Bronchial epithelial cell (primary cell): ENCODE data around the gene ZSCAN5C. TPM values are rescaled to one million over a fixed set of nuclear protein-coding genes. Genes with fewer than 3 reads are reported as not detected.
"Not testable (repeated sequence)": the region's sequence is repeated elsewhere in the genome, so short reads cannot be mapped to it uniquely, and the experiment has no call there.

ENCODE experiments used
- DNase-seq: peaks from one replicate; pipeline ENCODE4 v3.0.0-alpha.2; 2010; ENCODE audit warnings: low read depth
- FAIRE-seq: peaks from 2 replicates; lab custom pipeline; 2011; peaks lifted over from hg19 to GRCh38; lab: Jason Lieb, UNC
- H3K27me3 ChIP-seq: 2 replicates; pipeline ENCODE4 v1.5.1; 2011; ENCODE audit warnings: low read length; ENCODE audit not compliant: control insufficient read depth, insufficient read depth
- H3K36me3 ChIP-seq: 2 replicates; pipeline ENCODE4 v1.5.1; 2011; ENCODE audit warnings: low read length; ENCODE audit not compliant: control insufficient read depth, insufficient read depth
- H3K4me3 ChIP-seq: 2 replicates; pipeline ENCODE4 v1.5.1; 2011; ENCODE audit warnings: mild to moderate bottlenecking, low read depth, low read length, control low read depth
- CTCF ChIP-seq: IDR thresholded peaks from 2 replicates; pipeline ENCODE4 v1.5.1; 2011; ENCODE audit warnings: mild to moderate bottlenecking, moderate library complexity, low read length, control low read depth, inconsistent platforms; ENCODE audit not compliant: insufficient read depth, severe bottlenecking
- total RNA-seq: library from RNA; depleted of rRNA; stranded (reverse); fragments of >200 nt; gene quantifications from 2 replicates; pipeline ENCODE4 v1.2.1, GENCODE V29; 2014

Gene ZSCAN5C
- total RNA-seq, 1 donor from 2014 or later: not detected

DNA sequence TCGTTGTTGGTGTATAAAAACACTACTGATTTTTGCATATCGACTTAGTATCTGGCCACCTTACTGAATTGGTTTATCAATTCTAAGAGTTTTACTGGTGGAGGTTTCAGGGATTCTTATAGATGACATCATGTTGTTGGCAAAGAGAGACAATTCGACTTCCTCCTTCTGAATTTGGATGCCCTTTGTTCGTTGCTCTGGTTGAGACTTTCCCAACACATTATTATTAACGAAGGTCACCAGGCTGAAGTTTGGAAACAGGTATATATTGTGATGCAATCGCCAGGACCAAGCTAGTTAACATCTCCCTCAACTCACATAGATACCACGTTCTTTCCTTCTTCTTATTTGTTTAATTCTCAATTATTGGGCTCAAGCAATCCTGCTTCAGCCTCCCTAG lies 2.4 kb upstream of the ZSCAN5C start:
- Histone ChIP-seq H3K36me3 (no peaks in the 10 kb centered on the region), H3K27me3 (no peaks in the 10 kb centered on the region), H3K4me3 (no peak overlapping the region)
- no peak for TF ChIP-seq CTCF
- DNase-seq: no peak
- FAIRE-seq: no peak

DNA sequence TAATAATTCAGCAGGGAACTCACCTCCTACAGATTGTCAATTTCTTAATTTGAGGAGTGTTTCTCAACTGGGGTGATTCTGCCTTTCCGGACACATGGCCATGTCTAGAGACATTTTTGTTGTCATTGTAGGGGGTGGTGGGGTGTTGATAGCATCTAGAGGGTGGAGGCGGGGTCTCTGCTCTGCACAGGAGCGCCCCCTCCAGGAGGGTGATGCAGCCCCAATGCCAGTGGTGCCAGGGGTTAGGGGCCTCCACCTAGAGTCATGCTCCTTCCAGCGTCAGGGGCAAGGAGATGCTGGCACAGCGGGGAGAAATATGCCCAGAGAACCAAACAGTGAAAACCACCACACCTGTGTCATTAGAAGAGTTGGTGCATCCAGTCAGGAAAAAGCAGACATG lies 5.5 kb downstream of the ZSCAN5C start:
- H3K36me3 ChIP-seq, H3K27me3 ChIP-seq, DNase-seq, FAIRE-seq, H3K4me3 ChIP-seq: not testable (repeated sequence)

GRCh38 chr19:56209091-56209490 lies 7.0 kb downstream of the ZSCAN5C start:
- Histone ChIP-seq H3K4me3 (no peak overlapping the region), H3K27me3 (no peaks in the 10 kb centered on the region), H3K36me3 (no peaks in the 10 kb centered on the region)
- no peak for TF ChIP-seq CTCF
- DNase-seq: no peak
- FAIRE-seq: no peak

- not testable (repeated sequence) for DNase-seq, H3K27me3 ChIP-seq, H3K4me3 ChIP-seq, FAIRE-seq, H3K36me3 ChIP-seq
Measured at GRCh38 chr19:56210036-56210435, 8.0 kb downstream of the ZSCAN5C start.

GRCh38 chr19:56211718-56212117 lies 9.6 kb downstream of the ZSCAN5C start:
- H3K36me3 ChIP-seq: no peaks in the 10 kb centered on the region
- no peak for TF ChIP-seq CTCF
- DNase-seq (no peak), FAIRE-seq (no peak)
- H3K27me3 ChIP-seq: no peaks in the 10 kb centered on the region
- H3K4me3 ChIP-seq: no peak overlapping the region

DNA sequence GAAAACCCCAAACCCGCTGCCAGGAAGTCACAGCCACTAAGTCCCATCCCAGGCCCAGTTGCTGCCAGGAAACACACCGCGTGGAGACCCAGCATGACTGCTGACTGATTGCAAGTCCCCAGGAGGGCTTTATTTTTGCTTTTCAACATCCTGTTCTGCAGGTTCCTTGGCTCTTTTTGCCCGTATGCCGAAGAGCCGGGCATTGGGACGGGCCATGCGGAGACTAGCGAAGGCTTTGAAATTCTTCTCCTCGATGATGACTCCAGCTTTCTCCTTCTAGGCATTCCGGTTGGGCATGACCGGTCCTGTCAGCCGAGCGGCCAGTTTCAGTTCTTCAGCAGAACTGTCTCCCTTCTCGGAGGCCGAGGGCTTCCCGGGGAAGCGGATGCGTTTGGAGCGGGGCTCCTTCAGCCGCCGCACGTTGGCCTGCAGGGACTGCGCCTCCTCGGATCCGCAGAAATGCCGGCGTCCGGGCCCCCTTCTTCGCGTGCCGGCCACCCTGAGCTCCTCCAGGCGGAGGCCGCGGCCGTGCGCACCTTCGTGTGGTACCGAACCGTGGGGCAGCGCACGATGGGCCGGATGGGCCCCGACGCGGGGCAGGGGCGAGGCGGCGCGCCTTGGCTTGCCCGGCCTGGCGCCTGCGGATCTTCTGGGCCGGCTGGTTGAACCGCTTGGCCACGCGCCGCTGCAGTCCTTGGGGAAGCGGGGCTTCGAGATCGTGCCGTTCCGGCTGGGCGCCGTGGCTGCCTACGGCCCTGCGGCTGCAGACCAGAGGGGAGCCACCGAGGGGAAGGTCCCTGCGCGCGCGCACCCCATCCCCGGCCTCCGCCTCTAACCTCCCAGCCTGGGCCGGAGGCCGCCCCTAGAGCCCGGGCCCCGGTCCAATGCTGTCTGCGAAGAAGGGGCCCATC lies 15.2 kb downstream of the ZSCAN5C start:
- TF ChIP-seq CTCF: no peak
- FAIRE-seq (no peak), DNase-seq (peak; percentile 85)
- no peaks in the 10 kb centered on the region for H3K27me3 ChIP-seq
- peak overlapping the region; percentile 36 for H3K4me3 ChIP-seq
- no peaks in the 10 kb centered on the region for H3K36me3 ChIP-seq
